ENCODE results near the gene NAALADL2. TPM values are rescaled to one million over a fixed set of nuclear protein-coding genes. Genes with fewer than 3 reads are reported as not detected.
"Not testable (repeated sequence)": the region's sequence is repeated elsewhere in the genome, so short reads cannot be mapped to it uniquely, and the experiment has no call there.

Gene NAALADL2
- total and polyA plus RNA-seq, 2 of the 4 experiments (the other 2 are of a cell fraction), result 3.8 to 19.2 TPM

DNA sequence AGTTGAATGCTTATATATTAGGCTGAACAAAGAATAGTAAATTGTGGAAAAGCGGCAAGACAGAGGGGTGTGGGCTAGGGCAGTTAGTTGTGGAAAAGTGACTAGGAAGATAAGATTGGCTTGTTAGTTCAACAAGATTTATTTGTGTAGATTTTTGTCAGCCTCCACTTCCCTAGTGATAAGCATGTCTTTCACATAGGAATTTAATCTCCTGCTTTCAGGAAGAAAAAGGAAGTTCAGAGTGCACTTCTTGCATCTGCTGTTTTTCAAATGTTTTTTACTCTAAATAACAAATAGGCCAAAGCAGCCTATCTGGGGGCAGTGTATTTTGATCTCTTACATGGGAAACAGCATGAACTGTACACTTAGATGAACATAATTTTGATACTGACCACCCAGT is 919.9 kb downstream of the NAALADL2 start:
- in situ Hi-C loops (cut with MboI; ENCODE audit: low sequenced_read_pairs) (no loop called here), dilution Hi-C loops (cut with HindIII; ENCODE audit: low sequenced_read_pairs, unreplicated experiment) (no loop called here)
- BruUV-seq (replicated peaks), result no TSS peak

DNA sequence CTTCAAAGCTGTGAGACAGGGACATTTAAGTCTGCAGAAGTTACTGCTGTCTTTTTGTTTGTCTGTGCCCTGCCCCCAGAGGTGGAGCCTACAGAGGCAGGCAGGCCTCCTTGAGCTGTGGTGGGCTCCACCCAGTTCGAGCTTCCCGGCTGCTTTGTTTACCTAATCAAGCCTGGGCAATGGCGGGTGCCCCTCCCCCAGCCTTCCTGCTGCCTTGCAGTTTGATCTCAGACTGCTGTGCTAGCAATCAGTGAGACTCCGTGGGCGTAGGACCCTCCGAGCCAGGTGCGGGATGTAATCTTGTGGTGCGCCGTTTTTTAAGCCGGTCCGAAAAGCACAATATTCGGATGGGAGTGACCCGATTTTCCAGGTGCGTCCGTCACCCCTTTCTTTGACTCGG is 928.0 kb downstream of the NAALADL2 start:
- POLR2A ChIA-PET (ENCODE audit: unreplicated experiment); H3K23ac ChIP-seq (ENCODE audit: low read depth, low read length); H2BK15ac ChIP-seq (ENCODE audit: low read depth, low read length); H3K9me3 ChIP-seq (ENCODE audit: control insufficient read depth, insufficient read depth, low read length); H3K9ac ChIP-seq (ENCODE audit: low read depth, low read length); H3K36me3 ChIP-seq (ENCODE audit: control insufficient read depth, insufficient read depth, low read length); H2AFZ ChIP-seq (replicated peaks; ENCODE audit: low read length, poor library complexity); H3K14ac ChIP-seq (replicated peaks; ENCODE audit: low read depth, low read length); H3K18ac ChIP-seq (ENCODE audit: low read depth, low read length); H4K20me1 ChIP-seq (ENCODE audit: insufficient read depth, low read length); H3K27ac ChIP-seq (ENCODE audit: insufficient read depth, low read length); H2BK120ac ChIP-seq (ENCODE audit: low read depth, low read length); H2BK5ac ChIP-seq (ENCODE audit: low read depth, low read length, poor library complexity, severe bottlenecking); H2AK9ac ChIP-seq (replicated peaks; ENCODE audit: low read depth, low read length, poor library complexity); H3K56ac ChIP-seq (ENCODE audit: extremely low read depth, insufficient read depth, low read length); H4K5ac ChIP-seq (ENCODE audit: low read depth, low read length); dilution Hi-C loops (cut with HindIII; ENCODE audit: low sequenced_read_pairs, unreplicated experiment); H3K4ac ChIP-seq (ENCODE audit: low read depth, low read length); H3K4me1 ChIP-seq (ENCODE audit: control insufficient read depth, insufficient read depth, low read length); DNase-seq; H3K27me3 ChIP-seq (ENCODE audit: control insufficient read depth, insufficient read depth, low read length); H3K4me2 ChIP-seq (ENCODE audit: low read depth, low read length); ATAC-seq (ENCODE audit: low read depth); H4K91ac ChIP-seq (ENCODE audit: insufficient read depth, low read depth, low read length); H3K9me1 ChIP-seq (ENCODE audit: insufficient read depth, low read length); H4K8ac ChIP-seq (ENCODE audit: low read depth in 2 of 2, low read length in 2 of 2); CTCF ChIA-PET; in situ Hi-C loops (cut with MboI; ENCODE audit: low sequenced_read_pairs); BruUV-seq (replicated peaks); H2AK5ac ChIP-seq (ENCODE audit: low read depth, low read length); H3K79me1 ChIP-seq (ENCODE audit: low read depth in 1 of 2, low read length in 2 of 2); intact Hi-C loops (cut with micrococcal nuclease); H2BK20ac ChIP-seq (ENCODE audit: low read depth, low read length); H3K4me3 ChIP-seq (ENCODE audit: insufficient read depth, low read depth, low read length): not testable (repeated sequence)
- no CpG with 5 or more reads among the region's 16 CpGs for WGBS, 2 experiments (ENCODE audit: extremely low coverage in 2 of 2, insufficient read length in 1 of 2)

More for the DNA sequence above, 919.9 kb downstream of the NAALADL2 start:
- Histone ChIP-seq H3K4me1 (ENCODE audit: control insufficient read depth, insufficient read depth, low read length) (no peaks in the 10 kb centered on the region), H3K36me3 (ENCODE audit: control insufficient read depth, insufficient read depth, low read length) (no peaks in the 10 kb centered on the region), H2AFZ (replicated peaks; ENCODE audit: low read length, poor library complexity) (no peak overlapping the region), H2BK20ac (ENCODE audit: low read depth, low read length) (no peak overlapping the region), H3K18ac (ENCODE audit: low read depth, low read length) (no peak overlapping the region), H3K4ac (ENCODE audit: low read depth, low read length) (no peak overlapping the region), H3K27ac (ENCODE audit: insufficient read depth, low read length) (no peak overlapping the region), H4K5ac (ENCODE audit: low read depth, low read length) (no peak overlapping the region), H3K4me3 (ENCODE audit: insufficient read depth, low read depth, low read length) (no peak overlapping the region), H3K9me3 (ENCODE audit: control insufficient read depth, insufficient read depth, low read length) (no peaks in the 10 kb centered on the region), H2AK9ac (replicated peaks; ENCODE audit: low read depth, low read length, poor library complexity) (no peak overlapping the region), H3K23ac (ENCODE audit: low read depth, low read length) (no peak overlapping the region), H4K8ac (ENCODE audit: low read depth in 2 of 2, low read length in 2 of 2) (no peak overlapping the region), H2BK15ac (ENCODE audit: low read depth, low read length) (no peak overlapping the region), H2BK5ac (ENCODE audit: low read depth, low read length, poor library complexity, severe bottlenecking) (no peak overlapping the region), H2AK5ac (ENCODE audit: low read depth, low read length) (no peak overlapping the region), H3K56ac (ENCODE audit: extremely low read depth, insufficient read depth, low read length) (no peak overlapping the region), H3K27me3 (ENCODE audit: control insufficient read depth, insufficient read depth, low read length) (no peaks in the 10 kb centered on the region), H3K14ac (replicated peaks; ENCODE audit: low read depth, low read length) (no peak overlapping the region), H3K9me1 (ENCODE audit: insufficient read depth, low read length) (no peaks in the 10 kb centered on the region), H2BK120ac (ENCODE audit: low read depth, low read length) (no peak overlapping the region), H4K20me1 (ENCODE audit: insufficient read depth, low read length) (no peaks in the 10 kb centered on the region), H3K79me1 (ENCODE audit: low read depth in 1 of 2, low read length in 2 of 2) (no peaks in the 10 kb centered on the region), H3K4me2 (ENCODE audit: low read depth, low read length) (no peak overlapping the region), H3K9ac (ENCODE audit: low read depth, low read length) (no peak overlapping the region), H4K91ac (ENCODE audit: insufficient read depth, low read depth, low read length) (no peak overlapping the region)
- no peak for ATAC-seq (ENCODE audit: low read depth)
- no CpG with 5 or more reads among the region's 1 CpG for whole genome bisulfite sequencing, 2 experiments (ENCODE audit: extremely low coverage in 2 of 2, insufficient read length in 1 of 2)
- POLR2A ChIA-PET (ENCODE audit: unreplicated experiment), result no interaction called here
- DNase-seq, result no peak
- CTCF ChIA-PET, result no interaction called here
- intact Hi-C loops (cut with micrococcal nuclease), result no loop called here
- TF ChIP-seq MAFK (IDR thresholded peaks at IDR 0.05; ENCODE audit: low read depth, low read length), result no peak
- TF ChIP-seq SMC3 (IDR thresholded peaks at IDR 0.05; ENCODE audit: low read depth, low read length), result no peak
- TF ChIP-seq, protein P1, sequence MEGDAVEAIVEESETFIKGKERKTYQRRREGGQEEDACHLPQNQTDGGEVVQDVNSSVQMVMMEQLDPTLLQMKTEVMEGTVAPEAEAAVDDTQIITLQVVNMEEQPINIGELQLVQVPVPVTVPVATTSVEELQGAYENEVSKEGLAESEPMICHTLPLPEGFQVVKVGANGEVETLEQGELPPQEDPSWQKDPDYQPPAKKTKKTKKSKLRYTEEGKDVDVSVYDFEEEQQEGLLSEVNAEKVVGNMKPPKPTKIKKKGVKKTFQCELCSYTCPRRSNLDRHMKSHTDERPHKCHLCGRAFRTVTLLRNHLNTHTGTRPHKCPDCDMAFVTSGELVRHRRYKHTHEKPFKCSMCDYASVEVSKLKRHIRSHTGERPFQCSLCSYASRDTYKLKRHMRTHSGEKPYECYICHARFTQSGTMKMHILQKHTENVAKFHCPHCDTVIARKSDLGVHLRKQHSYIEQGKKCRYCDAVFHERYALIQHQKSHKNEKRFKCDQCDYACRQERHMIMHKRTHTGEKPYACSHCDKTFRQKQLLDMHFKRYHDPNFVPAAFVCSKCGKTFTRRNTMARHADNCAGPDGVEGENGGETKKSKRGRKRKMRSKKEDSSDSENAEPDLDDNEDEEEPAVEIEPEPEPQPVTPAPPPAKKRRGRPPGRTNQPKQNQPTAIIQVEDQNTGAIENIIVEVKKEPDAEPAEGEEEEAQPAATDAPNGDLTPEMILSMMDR (conservative IDR thresholded peaks at IDR 0.05; ENCODE audit: low read depth, low read length), result no peak
- no peak for TF ChIP-seq FOS (IDR thresholded peaks at IDR 0.05; ENCODE audit: low read depth, low read length)
- no peak for TF ChIP-seq RAD21 (IDR thresholded peaks at IDR 0.05; ENCODE audit: low read length)
- no peak for TF ChIP-seq NFE2L2 (IDR thresholded peaks at IDR 0.05; ENCODE audit: low read depth, low read length)
- no peak for TF ChIP-seq MXI1 (IDR thresholded peaks at IDR 0.05; ENCODE audit: borderline replicate concordance, low read depth, low read length)
- no peak for TF ChIP-seq BHLHE40 (IDR thresholded peaks at IDR 0.05; ENCODE audit: low read depth, low read length)
- no peak for TF ChIP-seq RCOR1 (IDR thresholded peaks at IDR 0.05; ENCODE audit: insufficient replicate concordance, low read length)

Measured in IMR-90 (cell line).